HG02623 (cell line): ENCODE data around the gene TMEM91.

ENCODE experiments used
- ATAC-seq: cut with Tn5 transposase; IDR thresholded peaks from one replicate; pipeline ENCODE4 v1.9.1; 2021; ENCODE audit warnings: moderate library complexity; ENCODE audit not compliant: unreplicated experiment

TMEM91 gene

GRCh38 chr19:41409288-41409687 is 33.0 kb downstream of the TMEM91 start:
- no peak for ATAC-seq

GRCh38 chr19:41410336-41411054 is 34.2 kb downstream of the TMEM91 start:
- no peak for ATAC-seq

GRCh38 chr19:41411100-41411967 is 35.0 kb downstream of the TMEM91 start:
- ATAC-seq, result no peak

- ATAC-seq, result no peak
These were observed 35.6 kb downstream of the TMEM91 start for GRCh38 chr19:41411968-41412265.

GRCh38 chr19:41412953-41413352 is 36.6 kb downstream of the TMEM91 start:
- ATAC-seq, result no peak

GRCh38 chr19:41413947-41414346 is 37.6 kb downstream of the TMEM91 start:
- ATAC-seq, result no peak

- ATAC-seq, result no peak
These were observed 38.1 kb downstream of the TMEM91 start for GRCh38 chr19:41414461-41414860.

- ATAC-seq, result no peak
These were observed 38.8 kb downstream of the TMEM91 start for GRCh38 chr19:41415154-41415571.

- ATAC-seq, result no peak
These were observed 39.9 kb downstream of the TMEM91 start for GRCh38 chr19:41416194-41416674.

- no peak for ATAC-seq
These were observed 44.0 kb downstream of the TMEM91 start for GRCh38 chr19:41420101-41420880.

- ATAC-seq, result no peak
These were observed 45.0 kb downstream of the TMEM91 start for GRCh38 chr19:41421314-41421713.

- ATAC-seq, result no peak
These were observed 45.6 kb downstream of the TMEM91 start for GRCh38 chr19:41421973-41422372.

GRCh38 chr19:41422456-41422855 is 46.1 kb downstream of the TMEM91 start:
- ATAC-seq, result no peak

GRCh38 chr19:41422955-41423354 is 46.6 kb downstream of the TMEM91 start:
- no peak for ATAC-seq

- no peak for ATAC-seq
These were observed 48.2 kb downstream of the TMEM91 start for GRCh38 chr19:41424335-41425173.

GRCh38 chr19:41425174-41426115 is 49.1 kb downstream of the TMEM91 start:
- no peak for ATAC-seq

GRCh38 chr19:41426116-41426841 is 49.9 kb downstream of the TMEM91 start:
- ATAC-seq, result no peak

- ATAC-seq, result no peak
These were observed 50.8 kb downstream of the TMEM91 start, which contains the start of gene B3GNT8 for GRCh38 chr19:41426952-41427646. B3GNT8 (minus strand) TSS chr19:41427374; CDS start chr19:41426778, 596 bp downstream.
